SU-DHL-6 (cell line): ENCODE measurements around the gene GCNT4.

Experiments used
- H2AFZ ChIP-seq: fragments of 200-600 bp; sonication (generic); 2 replicates; pipeline ENCODE4 v1.6.1; 2014; ENCODE audit warnings: low read depth, mild to moderate bottlenecking, moderate library complexity, mixed read lengths, antibody characterized with exemption, low read length; ENCODE audit not compliant: severe bottlenecking
- H3F3A ChIP-seq: fragments of 200-600 bp; shearing (Covaris generic); 2 replicates; pipeline ENCODE4 v1.6.0; 2016; ENCODE audit warnings: antibody characterized with exemption, mild to moderate bottlenecking; ENCODE audit not compliant: insufficient read depth
- H3K27ac ChIP-seq: fragments of 200-600 bp; sonication (generic); 2 replicates; pipeline ENCODE4 v1.5.1; 2016; ENCODE audit warnings: low read depth, mild to moderate bottlenecking, low read length, moderate library complexity, mixed read lengths
- H3K27me3 ChIP-seq: fragments of 200-600 bp; sonication (generic), shearing (Covaris generic); 2 replicates; pipeline ENCODE4 v1.6.0; 2014; ENCODE audit warnings: mild to moderate bottlenecking, low read length
- H3K36me3 ChIP-seq: fragments of 200-600 bp; sonication (generic); 2 replicates; pipeline ENCODE4 v1.6.1; 2014; ENCODE audit warnings: mild to moderate bottlenecking, low read length, mixed read lengths
- H3K4me2 ChIP-seq: fragments of 300-600, 200-600 bp; shearing (Covaris generic), sonication (generic); 2 replicates; pipeline ENCODE4 v1.6.0; 2014; ENCODE audit warnings: low read length, low read depth, mild to moderate bottlenecking; ENCODE audit not compliant: poor library complexity, severe bottlenecking
- H3K4me3 ChIP-seq: fragments of 200-600 bp; sonication (generic); 2 replicates; pipeline ENCODE4 v1.5.1; 2014; ENCODE audit warnings: antibody characterized with exemption, low read length, mild to moderate bottlenecking, mixed read lengths; ENCODE audit not compliant: insufficient read depth, poor library complexity, severe bottlenecking
- H3K79me2 ChIP-seq: fragments of 200-600 bp; sonication (generic); 2 replicates; pipeline ENCODE4 v1.6.1; 2014; ENCODE audit warnings: mild to moderate bottlenecking, low read length, moderate library complexity; ENCODE audit not compliant: insufficient read depth
- H3K9ac ChIP-seq: fragments of 200-600 bp; sonication (generic); 2 replicates; pipeline ENCODE4 v1.7.0; 2014; ENCODE audit warnings: mild to moderate bottlenecking, low read length
- H3K9me2 ChIP-seq: fragments of 200-600 bp; sonication (generic); replicated peaks from 2 replicates; pipeline ENCODE4 v1.6.1; 2014; ENCODE audit warnings: low read length; ENCODE audit not compliant: insufficient read depth
- H3K9me3 ChIP-seq: fragments of 200-600 bp; sonication (generic); 2 replicates; pipeline ENCODE4 v1.6.1; 2014; ENCODE audit warnings: low read length, mixed read lengths; ENCODE audit not compliant: insufficient read depth
- H4K20me1 ChIP-seq: fragments of 200-600 bp; sonication (generic); 2 replicates; pipeline ENCODE4 v1.6.1; 2014; ENCODE audit warnings: low read depth, mild to moderate bottlenecking, antibody characterized with exemption, low read length, moderate library complexity, mixed read lengths
- EZH2phosphoT487 ChIP-seq: fragments of 200-600 bp; sonication (generic), shearing (Covaris generic); conservative IDR thresholded peaks from 2 replicates; pipeline ENCODE4 v1.6.1; 2018; ENCODE audit warnings: mild to moderate bottlenecking, antibody characterized with exemption, low read length, moderate library complexity, mixed read lengths
- TF ChIP-seq, protein P1 (sequence below): fragments of 200-600 bp; sonication (generic); IDR thresholded peaks from one replicate; pipeline ENCODE4 v1.5.1; 2017; ENCODE audit warnings: antibody characterized with exemption, mild to moderate bottlenecking, low read length, moderate library complexity; ENCODE audit not compliant: insufficient read depth, poor library complexity, severe bottlenecking

The GCNT4 gene

DNA sequence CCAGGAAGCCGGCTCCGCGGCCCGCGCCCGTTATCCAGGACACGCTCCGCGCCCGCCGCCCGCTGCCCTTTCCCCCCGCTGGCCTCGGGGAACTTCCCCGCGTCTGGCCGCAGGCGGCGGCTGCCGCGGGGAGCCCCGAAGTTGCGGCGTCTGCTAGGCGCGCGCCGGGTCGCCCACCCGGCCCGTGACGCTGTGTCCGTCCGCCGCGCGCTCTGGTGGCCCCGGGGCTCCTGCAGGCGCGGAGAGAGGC lies 621 bp upstream of the GCNT4 start:
- TF ChIP-seq EZH2phosphoT487 = no peak
- TF ChIP-seq, protein P1, sequence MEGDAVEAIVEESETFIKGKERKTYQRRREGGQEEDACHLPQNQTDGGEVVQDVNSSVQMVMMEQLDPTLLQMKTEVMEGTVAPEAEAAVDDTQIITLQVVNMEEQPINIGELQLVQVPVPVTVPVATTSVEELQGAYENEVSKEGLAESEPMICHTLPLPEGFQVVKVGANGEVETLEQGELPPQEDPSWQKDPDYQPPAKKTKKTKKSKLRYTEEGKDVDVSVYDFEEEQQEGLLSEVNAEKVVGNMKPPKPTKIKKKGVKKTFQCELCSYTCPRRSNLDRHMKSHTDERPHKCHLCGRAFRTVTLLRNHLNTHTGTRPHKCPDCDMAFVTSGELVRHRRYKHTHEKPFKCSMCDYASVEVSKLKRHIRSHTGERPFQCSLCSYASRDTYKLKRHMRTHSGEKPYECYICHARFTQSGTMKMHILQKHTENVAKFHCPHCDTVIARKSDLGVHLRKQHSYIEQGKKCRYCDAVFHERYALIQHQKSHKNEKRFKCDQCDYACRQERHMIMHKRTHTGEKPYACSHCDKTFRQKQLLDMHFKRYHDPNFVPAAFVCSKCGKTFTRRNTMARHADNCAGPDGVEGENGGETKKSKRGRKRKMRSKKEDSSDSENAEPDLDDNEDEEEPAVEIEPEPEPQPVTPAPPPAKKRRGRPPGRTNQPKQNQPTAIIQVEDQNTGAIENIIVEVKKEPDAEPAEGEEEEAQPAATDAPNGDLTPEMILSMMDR = no peak
- Histone ChIP-seq H3K27ac (no peak overlapping the region), H3F3A (no peaks in the 10 kb centered on the region), H3K79me2 (no peaks in the 10 kb centered on the region), H3K4me2 (no peak overlapping the region), H3K4me3 (no peak overlapping the region), H3K9me2 (no peaks in the 10 kb centered on the region), H3K27me3 (no peaks in the 10 kb centered on the region), H3K9ac (no peak overlapping the region), H3K9me3 (no peaks in the 10 kb centered on the region), H2AFZ (no peak overlapping the region), H4K20me1 (no peaks in the 10 kb centered on the region), H3K36me3 (no peaks in the 10 kb centered on the region)

DNA sequence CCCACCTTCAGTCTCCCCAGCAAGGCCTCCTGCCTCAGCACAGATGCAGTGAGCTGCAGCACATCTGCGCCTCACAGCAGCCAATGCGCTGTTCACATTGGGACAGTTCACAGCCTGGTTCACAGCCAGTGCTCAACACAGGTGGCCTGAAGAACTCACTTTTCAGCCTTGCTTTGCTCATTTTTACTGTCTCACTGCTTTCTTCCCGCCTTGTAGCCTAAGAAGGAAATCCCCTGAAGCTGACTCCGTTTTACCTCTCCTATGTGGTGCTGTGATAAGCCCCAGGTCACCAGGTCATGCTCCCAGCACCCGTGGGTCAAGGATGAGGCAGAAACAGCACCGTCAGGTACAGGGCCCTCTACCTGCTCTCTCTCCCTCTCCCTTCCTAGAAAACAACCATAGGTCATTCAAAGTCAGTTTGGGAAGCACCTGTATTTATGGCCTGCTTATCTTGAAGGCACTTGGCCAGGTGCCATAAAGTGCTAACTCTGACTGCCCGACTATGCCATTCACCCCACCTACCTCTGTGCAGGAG lies 1.1 kb downstream of the GCNT4 start:
- no peak for TF ChIP-seq EZH2phosphoT487
- TF ChIP-seq, protein P1 = no peak
- Histone ChIP-seq H3K79me2 (no peaks in the 10 kb centered on the region), H3K9ac (no peak overlapping the region), H3F3A (no peaks in the 10 kb centered on the region), H3K4me3 (no peak overlapping the region), H3K9me3 (no peaks in the 10 kb centered on the region), H2AFZ (no peak overlapping the region), H3K9me2 (no peaks in the 10 kb centered on the region), H3K36me3 (no peaks in the 10 kb centered on the region), H3K4me2 (no peak overlapping the region), H3K27me3 (no peaks in the 10 kb centered on the region), H4K20me1 (no peaks in the 10 kb centered on the region), H3K27ac (no peak overlapping the region)

GRCh38 chr5:75050415-75050814 lies 1.9 kb downstream of the GCNT4 start:
- Histone ChIP-seq H3F3A (no peaks in the 10 kb centered on the region), H3K27me3 (no peaks in the 10 kb centered on the region), H3K4me2 (no peak overlapping the region), H3K27ac (no peak overlapping the region), H3K9me3 (no peaks in the 10 kb centered on the region), H3K79me2 (no peaks in the 10 kb centered on the region), H2AFZ (peak overlapping the region; percentile 38), H3K9ac (no peak overlapping the region), H4K20me1 (no peaks in the 10 kb centered on the region), H3K36me3 (no peaks in the 10 kb centered on the region), H3K9me2 (no peaks in the 10 kb centered on the region), H3K4me3 (no peak overlapping the region)
- TF ChIP-seq, protein P1 = no peak
- TF ChIP-seq EZH2phosphoT487 = no peak
